RPMI7951 (cell line): ENCODE data around the gene C1orf115. TPM values are rescaled to one million over a fixed set of nuclear protein-coding genes. Genes with fewer than 3 reads are reported as not detected.
"Not testable (repeated sequence)": the region's sequence is repeated elsewhere in the genome, so short reads cannot be mapped to it uniquely, and the experiment has no call there.

Experiments
- DNase-seq: peaks from one replicate; pipeline ENCODE4 v3.0.0-alpha.2; 2012; ENCODE audit warnings: low read depth
- total RNA-seq: library from RNA; depleted of rRNA; stranded (reverse); fragments of >200 nt; shearing (Covaris generic); gene quantifications from 2 replicates; pipeline ENCODE4 v1.2.3, GENCODE V29; 2014

The C1orf115 gene
- total RNA-seq, 1 experiment from 2014 or later, result 0.72 TPM

DNA sequence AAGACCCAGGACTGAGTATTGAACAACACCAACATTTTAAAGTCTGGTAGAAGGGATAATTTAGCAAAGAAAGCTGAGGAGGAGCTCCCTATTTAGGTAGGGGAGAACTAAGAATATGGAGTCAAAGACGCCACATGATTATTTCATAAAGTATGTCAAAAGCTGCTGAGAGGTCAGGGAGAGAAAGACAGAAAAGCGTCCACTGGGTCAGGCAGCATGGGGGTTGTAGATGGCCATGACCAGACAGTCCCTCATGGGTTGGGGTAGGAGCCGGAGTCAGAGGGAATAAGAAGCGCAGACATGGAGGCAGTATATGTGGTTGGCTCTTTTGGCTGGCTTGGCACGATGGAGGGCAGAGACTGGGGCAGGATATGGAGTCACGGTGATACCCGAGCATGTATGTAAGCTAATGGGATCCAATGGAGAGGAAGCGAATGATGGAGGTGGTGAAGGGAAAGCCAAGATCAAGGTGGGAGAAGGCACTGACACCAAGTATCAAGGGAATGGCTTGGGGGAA lies 4.8 kb downstream of the C1orf115 start:
- DNase-seq, result no peak

DNA sequence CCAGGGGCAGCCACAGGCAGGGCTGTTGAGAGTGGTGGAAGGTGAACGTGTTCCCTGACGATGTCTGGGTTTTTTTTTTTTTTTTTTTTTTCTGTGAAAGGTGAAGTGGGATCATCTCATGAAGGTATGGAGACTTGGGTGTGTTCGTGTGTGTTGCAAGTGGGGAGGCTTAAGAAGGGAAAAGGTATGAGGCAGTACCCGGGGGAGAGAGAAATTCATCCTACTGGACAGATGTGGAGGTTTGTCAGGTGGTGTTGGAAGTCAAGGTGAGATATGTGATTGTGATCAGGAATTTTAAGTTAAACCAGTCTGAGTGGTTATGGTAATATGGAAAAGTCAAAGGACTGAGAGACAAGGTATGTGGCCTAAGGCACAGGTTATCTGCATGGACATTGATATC lies 5.3 kb downstream of the C1orf115 start:
- no peak for DNase-seq

- DNase-seq, result no peak
Observed at GRCh38 chr1:220696226-220696862, 6.2 kb downstream of the C1orf115 start.

- peak; percentile 82 for DNase-seq
Observed at GRCh38 chr1:220696863-220697231, 6.7 kb downstream of the C1orf115 start.

DNA sequence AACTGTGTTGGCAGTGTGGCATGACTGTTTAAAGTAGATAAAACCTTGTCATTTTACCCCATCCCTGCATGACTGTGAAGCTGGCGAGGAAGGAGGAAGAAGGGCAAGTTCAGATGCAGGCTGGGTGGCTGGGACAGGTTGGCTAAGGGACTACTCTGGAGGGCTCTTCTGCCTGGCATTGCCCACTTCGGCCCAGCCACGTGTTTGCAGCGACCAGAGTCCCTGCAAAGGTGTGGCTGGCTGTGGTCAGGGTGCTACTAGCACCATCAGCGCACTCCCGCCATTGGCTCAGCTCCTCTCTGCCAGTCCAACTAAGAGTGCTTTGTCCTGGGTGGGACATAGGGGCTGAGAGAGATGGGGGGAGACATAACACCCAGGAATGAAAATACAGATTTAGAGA lies 7.2 kb downstream of the C1orf115 start:
- no peak for DNase-seq

GRCh38 chr1:220698607-220699016 lies 8.4 kb downstream of the C1orf115 start:
- DNase-seq, result no peak

DNA sequence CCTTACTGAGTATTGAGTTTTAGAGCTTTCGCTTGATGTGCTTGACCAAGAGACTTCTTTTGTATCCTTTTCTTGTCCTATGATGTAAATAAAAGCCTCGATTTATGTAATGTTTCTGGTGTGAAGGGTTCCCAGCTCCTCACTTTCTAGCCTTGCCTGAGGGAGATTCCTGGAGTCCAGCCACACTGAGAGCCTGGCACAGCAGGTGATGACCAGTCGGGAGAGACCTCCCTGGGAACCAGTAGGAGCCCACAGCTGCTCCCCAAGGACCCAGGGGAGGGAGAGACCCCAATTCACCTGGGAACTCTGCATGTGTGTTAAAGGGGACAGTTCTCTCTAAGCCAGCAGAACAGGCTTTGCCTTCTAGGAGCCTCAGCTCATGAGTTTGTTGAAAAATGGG lies 8.9 kb downstream of the C1orf115 start:
- DNase-seq, result no peak

GRCh38 chr1:220700556-220701179 lies 10.5 kb downstream of the C1orf115 start:
- DNase-seq, result peak; percentile 46

DNA sequence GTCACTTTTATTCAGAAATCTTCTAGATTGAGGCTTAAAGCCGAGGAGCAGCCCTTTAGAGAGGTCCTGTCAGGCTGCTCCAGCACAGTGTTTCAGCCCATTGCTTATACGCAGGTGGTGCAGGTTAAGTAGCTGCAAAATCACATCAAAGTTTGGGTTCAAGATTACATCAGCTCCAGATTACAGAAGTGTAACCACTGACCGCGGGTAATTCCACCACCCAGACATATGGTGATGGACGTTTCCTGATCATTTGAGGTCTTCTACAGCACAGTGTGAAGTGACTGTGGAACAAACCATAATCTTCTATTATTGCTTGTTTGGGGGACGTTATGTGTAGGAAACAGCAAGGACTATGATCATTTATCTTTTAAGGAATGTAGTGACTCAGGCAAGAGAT lies 11.8 kb downstream of the C1orf115 start:
- no peak for DNase-seq

DNA sequence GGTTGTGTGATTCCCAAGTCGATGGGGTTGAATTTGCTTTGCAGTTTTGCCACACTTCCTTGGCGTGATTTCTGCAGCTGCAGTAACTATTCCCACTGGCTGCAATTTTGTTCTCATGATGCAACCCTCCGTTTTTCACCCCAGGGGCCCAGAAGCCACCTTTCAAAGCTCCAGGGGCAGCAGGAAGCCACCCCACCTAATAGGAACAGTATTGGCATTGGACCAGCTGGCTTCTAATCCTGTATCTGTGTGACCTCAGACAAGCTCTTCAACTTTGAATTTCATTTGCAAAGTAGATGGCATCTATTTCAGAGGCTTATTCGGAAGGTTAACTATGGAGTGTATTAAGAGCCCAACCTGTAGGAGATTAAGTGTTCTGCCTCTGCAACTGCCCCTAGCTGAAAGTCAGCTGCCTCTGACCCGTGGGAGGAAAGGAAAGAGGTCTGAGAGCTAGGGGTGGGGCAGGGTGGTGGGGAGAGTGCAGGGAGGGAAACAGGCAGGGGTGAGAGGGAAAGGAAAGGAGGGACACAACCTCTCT lies 12.6 kb downstream of the C1orf115 start:
- DNase-seq, result no peak

GRCh38 chr1:220703305-220703704 lies 13.1 kb downstream of the C1orf115 start:
- no peak for DNase-seq

- DNase-seq, result no peak
Observed at GRCh38 chr1:220705782-220706181, 15.6 kb downstream of the C1orf115 start.

- DNase-seq, result no peak
Observed at GRCh38 chr1:220706480-220706879, 16.3 kb downstream of the C1orf115 start.

DNA sequence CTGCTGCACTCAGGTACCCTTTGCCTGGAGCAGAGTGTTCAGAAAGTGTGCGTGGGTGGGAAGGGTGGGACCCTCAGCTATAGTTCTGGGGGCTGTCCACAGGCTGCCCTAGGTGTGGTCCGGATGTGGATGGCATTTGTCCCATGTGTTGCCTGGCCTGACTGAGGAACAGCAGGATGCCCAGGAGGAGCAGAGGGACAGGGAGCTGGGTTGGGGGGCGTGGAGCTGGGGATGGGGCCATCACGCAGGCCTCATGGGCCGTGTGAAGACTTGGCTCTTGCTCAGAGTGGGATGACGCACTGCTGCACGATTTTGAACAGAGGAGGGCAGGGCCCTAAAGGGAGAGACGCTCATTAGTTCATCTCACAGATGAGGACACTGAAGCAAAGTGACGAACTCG lies 17.0 kb downstream of the C1orf115 start:
- DNase-seq, result no peak

DNA sequence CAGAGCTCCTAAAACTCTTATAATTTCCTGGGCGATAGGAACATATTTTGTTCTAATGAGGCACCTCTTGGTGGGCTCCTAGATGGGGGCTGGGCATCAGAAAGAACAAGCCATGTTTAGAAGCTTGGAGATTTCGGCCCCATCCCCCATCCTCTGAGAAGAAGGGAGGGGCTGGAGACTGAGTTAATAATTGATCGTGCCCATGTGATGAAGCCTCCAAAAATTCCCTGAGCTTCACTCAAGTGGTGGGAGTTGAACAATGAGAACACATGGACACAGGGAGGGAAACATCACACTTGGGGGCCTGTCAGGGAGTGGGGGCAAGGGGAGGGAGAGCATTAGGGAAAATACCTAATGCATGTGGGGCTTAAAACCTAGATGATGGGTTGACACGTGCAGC lies 18.1 kb downstream of the C1orf115 start:
- no peak for DNase-seq

DNA sequence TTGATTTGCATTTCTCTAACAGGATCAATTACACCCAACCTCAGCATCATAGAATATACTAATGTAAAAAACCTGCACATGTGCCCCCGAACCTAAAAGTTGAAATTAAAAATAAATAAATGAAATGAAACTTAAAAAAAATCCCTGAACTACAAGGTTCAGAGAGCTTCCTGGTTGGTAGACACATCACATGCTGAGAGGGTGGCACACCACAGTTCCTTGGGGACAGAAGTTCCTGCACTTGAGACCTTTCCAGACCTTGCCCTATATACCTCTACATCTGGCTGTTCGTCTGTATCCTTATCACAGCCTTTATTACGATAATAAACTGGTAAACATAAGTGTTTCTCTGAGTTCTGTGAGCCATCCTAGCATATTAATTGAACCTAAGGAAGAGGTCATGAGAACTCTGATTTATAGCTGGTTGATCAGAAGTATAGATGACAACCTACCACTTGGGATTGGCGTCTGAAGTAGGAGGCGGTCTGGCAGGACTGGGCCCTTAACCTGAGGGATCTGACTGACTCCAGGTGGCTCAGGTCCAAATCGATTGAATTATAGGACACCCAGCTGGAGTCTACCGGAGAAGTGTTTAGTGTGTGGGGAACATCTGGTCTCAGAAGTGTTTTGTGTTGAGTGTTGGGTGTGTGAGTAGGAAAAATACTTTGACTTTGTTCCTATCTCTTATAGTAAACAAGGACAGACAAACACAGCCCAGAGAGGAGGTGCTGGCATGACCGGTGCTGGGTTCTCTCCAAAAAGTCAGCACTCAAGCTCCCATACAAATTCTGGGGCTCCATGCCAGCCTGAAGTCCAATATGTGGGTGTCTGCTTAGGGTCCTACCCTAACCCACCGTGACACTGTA lies 19.0 kb downstream of the C1orf115 start:
- no peak for DNase-seq

GRCh38 chr1:220710333-220710732 lies 20.2 kb downstream of the C1orf115 start:
- no peak for DNase-seq

DNA sequence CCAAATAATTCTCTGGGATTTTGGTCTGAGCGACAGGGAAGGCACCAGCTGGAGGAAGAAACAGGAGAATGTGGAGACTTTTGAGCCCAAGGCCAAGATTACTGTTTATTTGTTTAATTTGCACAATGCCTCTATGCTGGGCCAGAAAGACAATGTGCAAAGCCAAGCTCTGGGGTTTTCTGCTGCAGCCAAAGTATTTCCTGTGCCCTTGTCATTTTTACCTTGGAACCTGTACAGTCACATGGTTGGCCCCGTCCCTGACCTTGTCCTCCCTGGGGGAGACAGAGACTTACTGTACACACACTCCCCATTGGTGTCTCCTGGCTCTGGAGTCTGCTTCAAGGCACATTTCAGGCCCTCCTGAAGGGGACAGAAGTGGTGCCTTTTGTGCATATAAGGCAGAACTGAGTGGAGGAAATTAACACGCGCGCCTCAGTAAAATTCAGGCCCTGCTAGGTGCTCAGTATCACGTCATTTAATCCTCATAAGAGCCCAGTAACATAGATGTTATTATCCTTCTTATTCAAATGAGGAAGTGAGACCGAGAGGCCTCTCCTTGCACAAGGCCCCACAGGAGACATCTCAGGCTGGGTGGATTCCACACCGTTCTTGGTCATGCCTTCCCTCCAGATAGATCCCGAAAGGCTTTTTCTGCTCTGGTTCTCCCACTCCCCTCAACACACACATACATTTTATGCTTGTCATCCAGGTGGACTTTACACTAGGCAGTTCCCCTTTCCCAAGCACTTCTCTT lies 21.1 kb downstream of the C1orf115 start:
- DNase-seq, result no peak

GRCh38 chr1:220715986-220716385 lies 25.8 kb downstream of the C1orf115 start:
- not testable (repeated sequence) for DNase-seq

GRCh38 chr1:220717800-220718640 lies 27.9 kb downstream of the C1orf115 start:
- no peak for DNase-seq

GRCh38 chr1:220721266-220721665 lies 31.1 kb downstream of the C1orf115 start:
- peak; percentile 15 for DNase-seq
